Gastrocnemius medialis (tissue), 4 donors: ENCODE data around the gene IFNA1. TPM values are rescaled to one million over a fixed set of nuclear protein-coding genes. Genes with fewer than 3 reads are reported as not detected.

ENCODE experiments used
- ATAC-seq, 2 donors: fragments of 150-250 bp; one replicate each; pipeline ENCODE4 v1.9.1; 2016
- DNase-seq, 2 donors: peaks; one replicate each; pipeline ENCODE4 v3.0.0-alpha.2; 2019
- H3K27ac ChIP-seq, 4 donors: fragments of 200-600 bp; sonication (generic); 1 replicate in 1 of 4; 2 replicates in 3 of 4; pipeline ENCODE4 v1.5.1; 2016 to 2018; ENCODE audit warnings: mild to moderate bottlenecking in 2 of 4, moderate library complexity in 1 of 4
- H3K27me3 ChIP-seq, 3 donors: fragments of 200-600 bp; sonication (generic) in 2 of 3; 1 replicate in 1 of 3; 2 replicates in 2 of 3; pipeline versions ENCODE4 v1.5.1 to v1.6.0; 2016 to 2019; ENCODE audit warnings: mild to moderate bottlenecking in 1 of 3, moderate library complexity in 1 of 3
- H3K36me3 ChIP-seq, 2 donors: fragments of 200-600 bp; sonication (generic) in 1 of 2; one replicate each; pipeline ENCODE4 v1.5.1; 2017 to 2018
- H3K4me1 ChIP-seq, 2 donors: fragments of 200-600 bp; sonication (generic) in 1 of 2; one replicate each; pipeline ENCODE4 v1.5.1; 2016 to 2017; ENCODE audit warnings: mild to moderate bottlenecking in 2 of 2
- H3K4me3 ChIP-seq, 4 donors: fragments of 200-600 bp; sonication (generic) in 3 of 4; 1 replicate in 1 of 4; 2 replicates in 3 of 4; pipeline ENCODE4 v1.5.1; 2016 to 2019; ENCODE audit warnings: mild to moderate bottlenecking in 2 of 4
- H3K9me3 ChIP-seq, 3 donors: fragments of 200-600 bp; sonication (generic) in 2 of 3; 1 replicate in 1 of 3; 2 replicates in 2 of 3; pipeline ENCODE4 v1.5.1; 2016 to 2019
- POLR2A ChIP-seq, 2 donors: fragments of 450-650 bp; IDR thresholded peaks; one replicate each; pipeline ENCODE4 v1.6.1; 2017; ENCODE audit warnings: antibody characterized with exemption in 2 of 2, mild to moderate bottlenecking in 2 of 2, moderate library complexity in 2 of 2
- in situ Hi-C, 4 donors: fragments of 200-750 bp; cut with MboI; loops; one replicate each; pipeline versions ENCODE4 v1.15.0 to v1.8.0; 2017; ENCODE audit warnings: low sequenced_read_pairs in 4 of 4
- intact Hi-C: fragments of 100-400 bp; cut with DNase I; formaldehyde crosslinking; loops from one replicate; pipeline ENCODE4 v1.15.1; 2023; ENCODE audit warnings: low total_unique reads
- total RNA-seq, 4 donors: library from RNA; depleted of rRNA; stranded (reverse); fragments of >200 nt; gene quantifications; one replicate each; pipeline versions ENCODE4 v1.1.0 to v1.2.3, GENCODE V29; 2016
- TF ChIP-seq, protein P1 (sequence below), 5 experiments: fragments of 450-650 bp in 3 of 5; fragments of 200-600 bp in 2 of 5; sonication (generic) in 2 of 5; IDR thresholded peaks in 4 of 5; conservative IDR thresholded peaks in 1 of 5; 1 replicate in 4 of 5; 2 replicates in 1 of 5; pipeline ENCODE4 v1.5.1; 2016 to 2019; ENCODE audit warnings: antibody characterized with exemption in 5 of 5, mild to moderate bottlenecking in 3 of 5, moderate library complexity in 3 of 5

The IFNA1 gene
- total RNA-seq, 4 donors from 2014 or later: not detected

DNA sequence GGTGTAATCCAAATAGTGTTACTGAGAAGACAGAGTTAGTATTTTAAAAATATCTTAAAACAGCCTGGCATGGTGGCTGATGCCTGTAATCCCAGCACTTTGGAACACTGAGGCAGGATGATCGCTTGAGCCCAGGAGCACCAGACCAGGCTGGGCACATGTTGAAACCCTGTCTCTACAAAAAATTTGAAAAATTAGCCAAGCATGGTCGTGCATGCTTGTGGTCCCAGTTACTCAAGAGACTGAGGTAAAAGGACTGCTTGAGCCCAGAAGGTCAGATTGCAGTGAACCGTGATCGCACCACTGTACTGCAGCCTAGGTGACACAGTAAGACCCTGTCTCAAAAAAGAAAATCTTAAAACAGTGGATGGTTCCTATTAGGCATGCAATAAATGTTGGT is 12.4 kb downstream of the IFNA1 start:
- intact Hi-C loops (no loop called here), in situ Hi-C loops (no loop called here)
- no peak for DNase-seq
- Histone ChIP-seq H3K4me1 (no peaks in the 10 kb centered on the region), H3K36me3 (no peaks in the 10 kb centered on the region), H3K27ac (no peak overlapping the region), H3K27me3 (no peaks in the 10 kb centered on the region), H3K9me3 (no peaks in the 10 kb centered on the region), H3K4me3 (no peak overlapping the region)
- TF ChIP-seq, protein P1, sequence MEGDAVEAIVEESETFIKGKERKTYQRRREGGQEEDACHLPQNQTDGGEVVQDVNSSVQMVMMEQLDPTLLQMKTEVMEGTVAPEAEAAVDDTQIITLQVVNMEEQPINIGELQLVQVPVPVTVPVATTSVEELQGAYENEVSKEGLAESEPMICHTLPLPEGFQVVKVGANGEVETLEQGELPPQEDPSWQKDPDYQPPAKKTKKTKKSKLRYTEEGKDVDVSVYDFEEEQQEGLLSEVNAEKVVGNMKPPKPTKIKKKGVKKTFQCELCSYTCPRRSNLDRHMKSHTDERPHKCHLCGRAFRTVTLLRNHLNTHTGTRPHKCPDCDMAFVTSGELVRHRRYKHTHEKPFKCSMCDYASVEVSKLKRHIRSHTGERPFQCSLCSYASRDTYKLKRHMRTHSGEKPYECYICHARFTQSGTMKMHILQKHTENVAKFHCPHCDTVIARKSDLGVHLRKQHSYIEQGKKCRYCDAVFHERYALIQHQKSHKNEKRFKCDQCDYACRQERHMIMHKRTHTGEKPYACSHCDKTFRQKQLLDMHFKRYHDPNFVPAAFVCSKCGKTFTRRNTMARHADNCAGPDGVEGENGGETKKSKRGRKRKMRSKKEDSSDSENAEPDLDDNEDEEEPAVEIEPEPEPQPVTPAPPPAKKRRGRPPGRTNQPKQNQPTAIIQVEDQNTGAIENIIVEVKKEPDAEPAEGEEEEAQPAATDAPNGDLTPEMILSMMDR (IDR thresholded peaks at IDR 0.05 in 4 of 5, conservative IDR thresholded peaks at IDR 0.05 in 1 of 5): no peak
- no peak for TF ChIP-seq POLR2A (IDR thresholded peaks at IDR 0.05)
- no peak for ATAC-seq

DNA sequence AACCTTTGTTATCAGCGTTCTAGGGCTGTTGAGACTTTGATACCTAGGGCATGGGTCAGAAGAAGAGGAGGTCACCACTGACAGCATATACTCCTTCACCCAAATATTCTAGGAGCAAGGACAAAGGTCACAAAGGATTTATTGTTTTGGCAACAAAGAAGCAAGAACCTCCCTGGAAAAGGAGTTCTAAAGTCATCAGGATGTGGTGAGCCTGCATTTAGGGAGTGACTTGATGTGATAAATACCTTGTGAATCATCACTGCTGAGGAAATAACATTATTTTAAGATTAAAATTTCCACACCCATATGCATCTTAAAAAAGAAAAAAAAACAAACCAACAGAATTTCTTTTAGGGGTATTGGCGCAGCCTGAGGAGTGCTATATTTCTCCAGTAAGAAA is 13.9 kb downstream of the IFNA1 start:
- intact Hi-C loops: no loop called here
- Histone ChIP-seq H3K4me1 (no peaks in the 10 kb centered on the region), H3K4me3 (no peak overlapping the region), H3K36me3 (no peaks in the 10 kb centered on the region), H3K27ac (no peak overlapping the region), H3K9me3 (no peaks in the 10 kb centered on the region), H3K27me3 (no peaks in the 10 kb centered on the region)
- TF ChIP-seq, protein P1 (IDR thresholded peaks at IDR 0.05 in 4 of 5, conservative IDR thresholded peaks at IDR 0.05 in 1 of 5): no peak
- TF ChIP-seq POLR2A (IDR thresholded peaks at IDR 0.05): no peak
- in situ Hi-C loops: no loop called here
- ATAC-seq (no peak), DNase-seq (no peak)

DNA sequence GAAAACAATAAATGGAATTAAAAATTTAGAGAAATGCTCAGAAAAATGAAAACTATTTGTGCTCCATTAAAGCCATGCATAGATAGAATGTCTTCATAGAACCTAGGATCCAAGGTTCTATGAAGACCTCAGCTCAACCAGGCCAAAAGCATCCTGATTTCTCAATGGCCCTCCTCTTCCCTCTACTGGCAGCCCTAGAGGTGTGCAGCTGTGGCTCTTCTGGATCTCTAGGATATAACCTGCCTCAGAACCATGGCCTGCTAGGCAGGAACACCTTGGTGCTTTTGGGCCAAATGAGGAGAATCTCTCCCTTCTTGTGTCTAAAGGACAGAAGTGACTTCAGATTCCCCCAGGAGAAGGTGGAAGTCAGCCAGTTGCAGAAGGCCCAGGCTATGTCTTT is 15.1 kb downstream of the IFNA1 start:
- in situ Hi-C loops: no loop called here
- TF ChIP-seq, protein P1 (IDR thresholded peaks at IDR 0.05 in 4 of 5, conservative IDR thresholded peaks at IDR 0.05 in 1 of 5): no peak
- TF ChIP-seq POLR2A (IDR thresholded peaks at IDR 0.05): no peak
- Histone ChIP-seq H3K27me3 (no peaks in the 10 kb centered on the region), H3K27ac (no peak overlapping the region), H3K36me3 (no peaks in the 10 kb centered on the region), H3K4me1 (no peaks in the 10 kb centered on the region), H3K4me3 (no peak overlapping the region), H3K9me3 (no peaks in the 10 kb centered on the region)
- intact Hi-C loops: no loop called here
- ATAC-seq (no peak), DNase-seq (no peak)

DNA sequence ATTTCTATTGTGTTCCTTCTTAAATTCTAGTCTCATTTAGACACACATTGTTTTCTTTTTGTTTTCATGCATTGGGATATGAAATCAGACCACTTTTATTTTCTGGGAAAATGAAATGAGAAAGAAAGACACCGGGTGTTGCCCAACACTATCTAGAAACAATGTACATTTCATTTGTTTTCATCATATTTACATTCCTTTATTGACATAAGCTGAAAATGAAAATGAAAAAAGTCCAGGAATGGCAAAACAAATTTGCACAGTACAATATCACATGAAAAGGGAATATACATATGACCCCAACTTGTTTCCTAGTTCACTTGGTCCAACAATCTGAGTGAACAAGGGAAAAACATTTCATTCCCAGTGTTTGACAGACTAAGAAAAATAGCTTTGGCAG is 21.1 kb downstream of the IFNA1 start:
- TF ChIP-seq POLR2A (IDR thresholded peaks at IDR 0.05): no peak
- TF ChIP-seq, protein P1 (IDR thresholded peaks at IDR 0.05 in 4 of 5, conservative IDR thresholded peaks at IDR 0.05 in 1 of 5): no peak
- Histone ChIP-seq H3K36me3 (no peaks in the 10 kb centered on the region), H3K27me3 (peaks cover 0 to 3% (median 0%) of the 10 kb centered on the region in 3 donors), H3K9me3 (no peaks in the 10 kb centered on the region), H3K4me3 (no peak overlapping the region), H3K4me1 (no peaks in the 10 kb centered on the region), H3K27ac (no peak overlapping the region)
- DNase-seq: no peak
- intact Hi-C loops (no loop called here), in situ Hi-C loops (no loop called here)
- ATAC-seq: no peak

DNA sequence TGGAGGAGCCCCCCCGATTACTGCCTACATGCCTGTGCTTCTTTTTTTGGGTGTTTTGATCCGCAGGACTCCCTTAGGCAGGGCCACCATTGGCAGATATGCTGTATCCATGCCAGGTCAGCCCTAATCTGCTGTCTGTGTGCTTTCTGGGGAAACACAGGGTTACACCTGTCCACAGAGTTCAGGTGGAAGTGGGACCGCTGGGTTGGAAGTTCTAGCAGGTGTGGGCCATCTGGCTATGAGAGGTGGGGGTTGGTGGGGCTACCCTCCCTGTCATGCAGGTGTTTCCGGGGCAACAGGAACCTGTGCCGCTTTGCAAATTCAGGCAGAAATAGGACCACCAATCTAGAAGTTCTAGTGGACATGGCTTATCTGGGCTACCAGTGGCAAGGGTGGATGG is 24.9 kb downstream of the IFNA1 start:
- intact Hi-C loops: no loop called here
- TF ChIP-seq POLR2A (IDR thresholded peaks at IDR 0.05): no peak
- TF ChIP-seq, protein P1 (IDR thresholded peaks at IDR 0.05 in 4 of 5, conservative IDR thresholded peaks at IDR 0.05 in 1 of 5): no peak
- no peak overlapping the region for H3K27ac ChIP-seq
- no peak for DNase-seq
- no peaks in the 10 kb centered on the region for H3K36me3 ChIP-seq
- no peaks in the 10 kb centered on the region for H3K4me1 ChIP-seq
- H3K4me3 ChIP-seq: no peak overlapping the region
- no peak for ATAC-seq
- in situ Hi-C loops: no loop called here
- peaks cover 0 to 3% (median 0%) of the 10 kb centered on the region in 3 donors for H3K27me3 ChIP-seq
- H3K9me3 ChIP-seq: no peaks in the 10 kb centered on the region
